ENCODE results near the gene SFXN3.

DNA sequence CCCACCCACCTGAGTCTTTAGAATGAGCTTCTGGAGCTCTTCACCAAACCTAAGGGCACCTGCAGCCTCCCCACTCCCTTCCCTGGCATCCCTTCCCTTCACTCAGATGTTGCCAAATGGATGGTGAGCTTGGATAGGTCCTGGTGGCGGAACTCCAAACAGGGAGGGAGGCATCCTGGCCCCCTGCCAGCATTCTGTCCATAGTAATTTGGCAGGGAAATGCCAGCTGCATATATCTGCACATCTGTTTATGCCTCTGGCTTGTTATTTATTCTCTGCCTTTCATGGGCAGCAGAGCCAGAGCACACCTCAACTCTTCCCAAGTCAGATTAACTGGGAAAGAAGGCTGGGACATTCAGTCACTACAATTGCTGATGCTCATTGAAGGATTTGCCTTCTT lies 48.8 kb downstream of the SFXN3 start:
- no peak for TF ChIP-seq EZH2 (IDR thresholded peaks at IDR 0.05; ENCODE audit: insufficient read depth, poor library complexity, severe bottlenecking)
- TF ChIP-seq EZH2phosphoT487 (IDR thresholded peaks at IDR 0.05; ENCODE audit: insufficient read depth, low read depth) = no peak

Measured in GM23248 (cell line).